CD14-positive monocyte (primary cell): ENCODE results near the gene SMIM27. TPM values are rescaled to one million over a fixed set of nuclear protein-coding genes. Genes with fewer than 3 reads are reported as not detected.
A peak's percentile ranks its signal among the peaks of the same experiment; 100 is the strongest.

Source experiments
- DNase-seq, 3 donors: peaks; one replicate each; pipeline ENCODE4 v3.0.0-alpha.2; 2011 to 2022
- H2AFZ ChIP-seq: 2 replicates; pipeline ENCODE4 v1.6.0; 2012; ENCODE audit warnings: mild to moderate bottlenecking, low read depth, low read length, inconsistent platforms; ENCODE audit not compliant: insufficient read depth, poor library complexity, severe bottlenecking
- H3K27ac ChIP-seq, 2 donors: 1 replicate in 1 of 2; 2 replicates in 1 of 2; pipeline ENCODE4 v1.5.1; 2012 to 2013; ENCODE audit warnings: low read length in 2 of 2, control low read depth in 1 of 2, inconsistent platforms in 1 of 2, low read depth in 1 of 2, mild to moderate bottlenecking in 1 of 2
- H3K27me3 ChIP-seq, 2 donors: one replicate each; pipeline versions ENCODE4 v1.6.0 to v1.6.1; 2011 to 2013; ENCODE audit warnings: low read length in 2 of 2; ENCODE audit not compliant: control insufficient read depth in 2 of 2, insufficient read depth in 2 of 2
- H3K36me3 ChIP-seq, 2 donors: replicated peaks in 1 of 2; 1 replicate in 1 of 2; 2 replicates in 1 of 2; pipeline versions ENCODE4 v1.5.1 to v1.6.1; 2012 to 2013; ENCODE audit warnings: low read length in 2 of 2, control low read depth in 1 of 2, inconsistent platforms in 1 of 2, mild to moderate bottlenecking in 1 of 2; ENCODE audit not compliant: insufficient read depth in 2 of 2, control insufficient read depth in 1 of 2
- H3K4me1 ChIP-seq, 2 donors: 1 replicate in 1 of 2; 2 replicates in 1 of 2; pipeline versions ENCODE4 v1.5.1 to v1.6.1; 2012 to 2013; ENCODE audit warnings: low read length in 2 of 2, control low read depth in 1 of 2, inconsistent platforms in 1 of 2, mild to moderate bottlenecking in 1 of 2, moderate library complexity in 1 of 2; ENCODE audit not compliant: insufficient read depth in 2 of 2, control insufficient read depth in 1 of 2
- H3K4me2 ChIP-seq: replicated peaks from 2 replicates; pipeline ENCODE3; 2012; ENCODE audit warnings: low read length, moderate library complexity, mild to moderate bottlenecking; ENCODE audit not compliant: poor library complexity, severe bottlenecking; ENCODE audit errors: extremely low read depth
- H3K4me3 ChIP-seq, 3 experiments: fragments of 200-600 bp in 1 of 3; sonication (generic) in 1 of 3; replicated peaks in 1 of 3; 1 replicate in 2 of 3; 2 replicates in 1 of 3; pipeline ENCODE4 v1.5.1; 2011 to 2013; ENCODE audit warnings: low read length in 3 of 3, mild to moderate bottlenecking in 3 of 3, control low read depth in 2 of 3, low read depth in 2 of 3, inconsistent platforms in 1 of 3, moderate library complexity in 1 of 3
- H3K79me2 ChIP-seq: 2 replicates; pipeline ENCODE4 v1.6.0; 2012; ENCODE audit warnings: mild to moderate bottlenecking, control low read depth, inconsistent platforms, low read length, moderate library complexity; ENCODE audit not compliant: insufficient read depth
- H3K9ac ChIP-seq: 2 replicates; pipeline ENCODE4 v1.6.0; 2017; ENCODE audit warnings: low read length, mild to moderate bottlenecking; ENCODE audit not compliant: insufficient read depth, poor library complexity, severe bottlenecking
- H3K9me3 ChIP-seq, 2 donors: replicated peaks in 1 of 2; 1 replicate in 1 of 2; 2 replicates in 1 of 2; pipeline versions ENCODE4 v1.5.1 to v1.6.1; 2012 to 2013; ENCODE audit warnings: low read length in 2 of 2, control low read depth in 1 of 2; ENCODE audit not compliant: control insufficient read depth in 1 of 2, insufficient read depth in 1 of 2
- H4K20me1 ChIP-seq: 2 replicates; pipeline ENCODE4 v1.6.0; 2012; ENCODE audit warnings: mild to moderate bottlenecking, low read length, control low read depth, moderate library complexity; ENCODE audit not compliant: insufficient read depth
- H3K27ac Mint-ChIP-seq, 7 donors: one replicate each; pipeline ENCODE4 v1.8.0; 2020; ENCODE audit warnings: mild to moderate bottlenecking in 7 of 7, mixed read lengths in 7 of 7, moderate library complexity in 6 of 7, inconsistent platforms in 2 of 7
- H3K27me3 Mint-ChIP-seq, 3 donors: one replicate each; pipeline ENCODE4 v1.8.0; 2021 to 2022; ENCODE audit warnings: low read depth in 3 of 3, mild to moderate bottlenecking in 3 of 3, mixed read lengths in 3 of 3, moderate library complexity in 3 of 3, inconsistent platforms in 1 of 3
- H3K36me3 Mint-ChIP-seq, 2 donors: one replicate each; pipeline ENCODE4 v1.8.0; 2020; ENCODE audit warnings: mixed read lengths in 2 of 2, inconsistent platforms in 1 of 2, mild to moderate bottlenecking in 1 of 2
- H3K4me1 Mint-ChIP-seq: one replicate; pipeline ENCODE4 v1.8.0; 2020; ENCODE audit warnings: mild to moderate bottlenecking, mixed read lengths
- H3K4me3 Mint-ChIP-seq, 2 donors: one replicate each; pipeline ENCODE4 v1.8.0; 2020; ENCODE audit warnings: mild to moderate bottlenecking in 2 of 2, mixed read lengths in 2 of 2, moderate library complexity in 1 of 2
- H3K9me3 Mint-ChIP-seq, 7 donors: one replicate each; pipeline ENCODE4 v1.8.0; 2020 to 2022; ENCODE audit warnings: mixed read lengths in 7 of 7, mild to moderate bottlenecking in 6 of 7, moderate library complexity in 6 of 7, inconsistent platforms in 2 of 7
- CTCF ChIP-seq: fragments of 200-600 bp; IDR thresholded peaks from one replicate; pipeline ENCODE4 v1.8.0; 2022; ENCODE audit warnings: antibody characterized with exemption, mild to moderate bottlenecking
- WGBS: methylation state at CpG from one replicate; pipeline ENCODE4 v1.1.5; 2013; ENCODE audit warnings: missing lambda C conversion rate; ENCODE audit not compliant: insufficient coverage; 5-methylcytosine and 5-hydroxymethylcytosine counted together
- intact Hi-C, 2 donors: fragments of 100-400 bp; cut with micrococcal nuclease; formaldehyde crosslinking; loops; one replicate each; pipeline versions ENCODE4 v1.15.0 to v1.15.1; 2023
- polyA plus RNA-seq, 3 donors: library from polyadenylated mRNA; depleted of rRNA in 1 of 3; unstranded in 2 of 3; stranded (reverse) in 1 of 3; fragments of 300-500 nt in 2 of 3; fragments of >200 nt in 1 of 3; fragmentation: Illumina TruSeq in 2 of 3; gene quantifications; 1 replicate in 2 of 3; 2 replicates in 1 of 3; pipeline ENCODE4 v1.2.3, GENCODE V29; 2012 to 2021

Gene SMIM27
- polyA plus RNA-seq, 3 donors, result 3.4 to 29.5 (median 27.9) TPM

GRCh38 chr9:32578976-32579375 lies 26.8 kb downstream of the SMIM27 start:
- no peaks in the 10 kb centered on the region for H3K4me1 ChIP-seq
- no peak for TF ChIP-seq CTCF
- H3K4me3 ChIP-seq, result no peak overlapping the region
- Mint-ChIP-seq H3K4me1 (no peaks in the 10 kb centered on the region), H3K27me3 (peaks cover 15 to 32% (median 19%) of the 10 kb centered on the region in 3 donors), H3K4me3 (no peak overlapping the region), H3K27ac (no peak overlapping the region), H3K9me3 (no peaks in the 10 kb centered on the region), H3K36me3 (no peaks in the 10 kb centered on the region)
- H2AFZ ChIP-seq, result peak overlapping the region; percentile 33
- intact Hi-C loops, result loop anchor here (1.0 to 10.0 kb wide), 4 partner anchors 54 to 396 kb away; partner anchors contain the start of gene RIGI (in 1 of the 2)
- H3K4me2 ChIP-seq, result no peak overlapping the region
- H3K9me3 ChIP-seq, result no peaks in the 10 kb centered on the region
- H3K36me3 ChIP-seq, result no peaks in the 10 kb centered on the region
- 60% methylated on average over 2 of the region's 5 CpGs for WGBS
- no peak for DNase-seq
- H3K9ac ChIP-seq, result no peak overlapping the region
- H3K79me2 ChIP-seq, result no peaks in the 10 kb centered on the region
- peaks cover 9 to 12% of the 10 kb centered on the region in 2 donors for H3K27me3 ChIP-seq
- no peaks in the 10 kb centered on the region for H4K20me1 ChIP-seq
- no peak overlapping the region for H3K27ac ChIP-seq

GRCh38 chr9:32579706-32580331 lies 27.7 kb downstream of the SMIM27 start:
- Histone ChIP-seq H3K4me2 (no peak overlapping the region), H3K4me1 (no peaks in the 10 kb centered on the region), H3K79me2 (no peaks in the 10 kb centered on the region), H3K9me3 (no peaks in the 10 kb centered on the region), H3K9ac (no peak overlapping the region), H3K36me3 (no peaks in the 10 kb centered on the region), H4K20me1 (no peaks in the 10 kb centered on the region), H3K4me3 (no peak overlapping the region), H3K27ac (no peak overlapping the region), H2AFZ (no peak overlapping the region), H3K27me3 (peaks cover 10 to 12% of the 10 kb centered on the region in 2 donors)
- peak; percentile 96 for TF ChIP-seq CTCF
- Mint-ChIP-seq H3K27me3 (peaks cover 19 to 38% (median 25%) of the 10 kb centered on the region in 3 donors), H3K27ac (no peak overlapping the region), H3K4me3 (no peak overlapping the region), H3K9me3 (no peaks in the 10 kb centered on the region), H3K36me3 (no peaks in the 10 kb centered on the region), H3K4me1 (no peaks in the 10 kb centered on the region)
- WGBS, result no CpG with 5 or more reads among the region's 4 CpGs
- intact Hi-C loops, result loop anchor here (1.0 to 10.0 kb wide), 5 partner anchors 55 to 395 kb away; partner anchors contain the start of gene RIGI (in 1 of the 2)
- peak; percentile 52 to 71 (median 56) for DNase-seq
